H1 (cell line): ENCODE data around the gene STAM2. TPM values are rescaled to one million over a fixed set of nuclear protein-coding genes. Genes with fewer than 3 reads are reported as not detected.

ENCODE experiments used
- CTCF ChIA-PET: fragments of 300-600 bp; sonication (Branson Sonifier 250); formaldehyde crosslinking; loops from one replicate; lab custom pipeline; 2021; ENCODE audit not compliant: partially characterized antibody; lab: Charles Lee
- POLR2A ChIA-PET: fragments of 300-600 bp; sonication (Branson Sonifier 250); formaldehyde crosslinking; loops from one replicate; lab custom pipeline; 2021; ENCODE audit warnings: inconsistent platforms; ENCODE audit not compliant: partially characterized antibody; lab: Charles Lee
- DNase-seq, 2 experiments: peaks; one replicate each; pipeline versions ENCODE4 v3.0.0 to v3.0.0-alpha.2; 2010 to 2022; ENCODE audit warnings: low spot score in 2 of 2, low read depth in 1 of 2, mixed read lengths in 1 of 2
- FAIRE-seq: peaks from 2 replicates; lab custom pipeline; 2011; peaks lifted over from hg19 to GRCh38; lab: Jason Lieb, UNC
- H2AFZ ChIP-seq: 2 replicates; pipeline ENCODE4 v1.8.1; 2012; ENCODE audit warnings: low read length, inconsistent platforms
- H2AK5ac ChIP-seq: 2 replicates; pipeline ENCODE4 v1.6.1; 2013; ENCODE audit warnings: low read depth, low read length
- H2BK120ac ChIP-seq: replicated peaks from 2 replicates; pipeline ENCODE3; 2013; ENCODE audit warnings: low read depth, low read length, inconsistent platforms
- H2BK12ac ChIP-seq: 2 replicates; pipeline ENCODE4 v1.6.1; 2013; ENCODE audit warnings: low read depth, low read length
- H2BK15ac ChIP-seq: 2 replicates; pipeline ENCODE4 v1.6.1; 2013; ENCODE audit warnings: low read length
- H2BK20ac ChIP-seq: 2 replicates; pipeline ENCODE4 v1.6.1; 2013; ENCODE audit warnings: low read length
- H2BK5ac ChIP-seq: 2 replicates; pipeline ENCODE4 v1.6.1; 2013; ENCODE audit warnings: low read depth, low read length
- H3K14ac ChIP-seq: 2 replicates; pipeline ENCODE4 v1.6.1; 2013; ENCODE audit warnings: inconsistent platforms; ENCODE audit not compliant: insufficient read length
- H3K18ac ChIP-seq: 2 replicates; pipeline ENCODE4 v1.6.1; 2013; ENCODE audit warnings: low read length; ENCODE audit errors: extremely low read depth
- H3K23ac ChIP-seq: 2 replicates; pipeline ENCODE4 v1.6.1; 2013; ENCODE audit warnings: inconsistent platforms; ENCODE audit not compliant: insufficient read length
- H3K23me2 ChIP-seq: 2 replicates; pipeline ENCODE4 v1.6.1; 2013; ENCODE audit warnings: low read depth, low read length
- H3K27ac ChIP-seq: 2 replicates; pipeline ENCODE4 v1.6.1; 2011; ENCODE audit warnings: low read depth, low read length, inconsistent platforms
- H3K27me3 ChIP-seq, 4 experiments: replicated peaks in 1 of 4; 1 replicate in 1 of 4; 2 replicates in 3 of 4; pipeline versions ENCODE4 v1.6.1 to v1.8.1; 2011 to 2013; ENCODE audit warnings: low read length in 3 of 4, mild to moderate bottlenecking in 3 of 4, inconsistent platforms in 2 of 4, mixed read lengths in 2 of 4, moderate library complexity in 1 of 4; ENCODE audit not compliant: control insufficient read depth in 3 of 4, insufficient read depth in 3 of 4; ENCODE audit errors: extremely low read depth in 1 of 4
- H3K36me3 ChIP-seq, 4 experiments: 2 replicates each; pipeline versions ENCODE4 v1.6.1 to v1.8.1; 2011 to 2013; ENCODE audit warnings: mild to moderate bottlenecking in 4 of 4, low read length in 3 of 4, moderate library complexity in 2 of 4, control low read depth in 1 of 4, inconsistent platforms in 1 of 4; ENCODE audit not compliant: insufficient read depth in 4 of 4, control insufficient read depth in 2 of 4
- H3K4ac ChIP-seq: replicated peaks from 2 replicates; pipeline ENCODE3; 2013; ENCODE audit warnings: low read length, low read depth, mixed read lengths, inconsistent platforms; ENCODE audit not compliant: insufficient read length
- H3K4me1 ChIP-seq, 4 experiments: replicated peaks in 1 of 4; 1 replicate in 1 of 4; 2 replicates in 3 of 4; pipeline versions ENCODE4 v1.6.1 to v1.8.1; 2011 to 2013; ENCODE audit warnings: low read length in 3 of 4, inconsistent platforms in 2 of 4, mixed read lengths in 1 of 4; ENCODE audit not compliant: insufficient read depth in 4 of 4, control insufficient read depth in 3 of 4
- H3K4me2 ChIP-seq, 2 experiments: 2 replicates each; pipeline versions ENCODE4 v1.6.1 to v1.8.1; 2011 to 2013; ENCODE audit warnings: low read depth in 2 of 2, low read length in 2 of 2, control low read depth in 1 of 2, inconsistent platforms in 1 of 2, mild to moderate bottlenecking in 1 of 2; ENCODE audit not compliant: insufficient read depth in 1 of 2
- H3K4me3 ChIP-seq, 4 experiments: fragments of 200-600, 300-600 bp in 1 of 4; sonication (generic), shearing (Covaris generic), sonication (Bioruptor Twin) in 1 of 4; 2 replicates each; pipeline versions ENCODE4 v1.5.1 to v1.8.1; 2011 to 2016; ENCODE audit warnings: low read length in 4 of 4, low read depth in 3 of 4, control low read depth in 2 of 4, inconsistent platforms in 2 of 4, mild to moderate bottlenecking in 2 of 4, mixed read lengths in 1 of 4, moderate library complexity in 1 of 4; ENCODE audit not compliant: insufficient read depth in 2 of 4; ENCODE audit errors: extremely low read depth in 1 of 4
- H3K56ac ChIP-seq: replicated peaks from 2 replicates; pipeline ENCODE3; 2013; ENCODE audit warnings: low read depth, mild to moderate bottlenecking, mixed read lengths, low read length, inconsistent platforms; ENCODE audit not compliant: insufficient read length
- H3K79me1 ChIP-seq: 2 replicates; pipeline ENCODE4 v1.6.1; 2013; ENCODE audit warnings: low read depth, low read length, control low read depth
- H3K79me2 ChIP-seq, 2 experiments: 2 replicates each; pipeline versions ENCODE4 v1.6.1 to v1.8.1; 2012 to 2013; ENCODE audit warnings: low read length in 2 of 2, mild to moderate bottlenecking in 2 of 2, inconsistent platforms in 1 of 2; ENCODE audit not compliant: insufficient read depth in 2 of 2, control insufficient read depth in 1 of 2
- H3K9ac ChIP-seq, 4 experiments: replicated peaks in 1 of 4; 1 replicate in 1 of 4; 2 replicates in 3 of 4; pipeline versions ENCODE4 v1.6.1 to v1.8.1; 2011 to 2013; ENCODE audit warnings: low read depth in 3 of 4, low read length in 3 of 4, control low read depth in 2 of 4, mild to moderate bottlenecking in 2 of 4, moderate library complexity in 2 of 4, inconsistent platforms in 1 of 4; ENCODE audit errors: extremely low read depth in 1 of 4
- H3K9me3 ChIP-seq, 2 experiments: 2 replicates each; pipeline versions ENCODE4 v1.6.1 to v1.8.1; 2012 to 2013; ENCODE audit warnings: mild to moderate bottlenecking in 2 of 2, moderate library complexity in 2 of 2, control low read depth in 1 of 2, inconsistent platforms in 1 of 2, low read depth in 1 of 2, low read length in 1 of 2, mixed read lengths in 1 of 2; ENCODE audit not compliant: insufficient read depth in 2 of 2
- H4K20me1 ChIP-seq, 2 experiments: replicated peaks in 1 of 2; 2 replicates each; pipeline versions ENCODE3 to v1.8.1; 2011 to 2013; ENCODE audit warnings: inconsistent platforms in 2 of 2, low read length in 2 of 2, mild to moderate bottlenecking in 1 of 2; ENCODE audit not compliant: insufficient read depth in 2 of 2, control insufficient read depth in 1 of 2
- H4K5ac ChIP-seq: 2 replicates; pipeline ENCODE4 v1.6.1; 2013; ENCODE audit warnings: low read length, low read depth, mixed read lengths, inconsistent platforms; ENCODE audit not compliant: insufficient read length
- H4K8ac ChIP-seq: 2 replicates; pipeline ENCODE4 v1.8.0; 2013; ENCODE audit warnings: mild to moderate bottlenecking, moderate library complexity, low read length, inconsistent platforms; ENCODE audit not compliant: insufficient read depth; ENCODE audit errors: extremely low read depth
- H4K91ac ChIP-seq: replicated peaks from 2 replicates; pipeline ENCODE3; 2013; ENCODE audit warnings: low read length, mixed read lengths, inconsistent platforms; ENCODE audit not compliant: insufficient read length
- HDAC6 ChIP-seq: IDR thresholded peaks from one replicate; pipeline ENCODE4 v1.7.1; 2012; ENCODE audit warnings: low read depth, mild to moderate bottlenecking, inconsistent platforms, low read length, moderate library complexity
- MAFK ChIP-seq: IDR thresholded peaks from 2 replicates; pipeline ENCODE4 v1.6.1; 2012; ENCODE audit warnings: low read depth, mild to moderate bottlenecking, improper control_type of control experiment, low read length
- NRF1 ChIP-seq: IDR thresholded peaks from 2 replicates; pipeline ENCODE4 v1.6.1; 2011; ENCODE audit warnings: mild to moderate bottlenecking, low read depth, low read length, improper control_type of control experiment
- POU5F1 ChIP-seq: IDR thresholded peaks from 2 replicates; pipeline ENCODE4 v1.6.1; 2011; ENCODE audit warnings: low read depth, mild to moderate bottlenecking, low read length, moderate library complexity
- RNF2 ChIP-seq: fragments of 200-900, 300-1000 bp; sonication (generic); IDR thresholded peaks from 2 replicates; pipeline ENCODE4 v1.7.1; 2016; ENCODE audit warnings: borderline replicate concordance, low read depth, mild to moderate bottlenecking, antibody characterized with exemption, low read length; ENCODE audit not compliant: poor library complexity, severe bottlenecking; ENCODE audit errors: missing control alignments
- SIN3A ChIP-seq, 2 experiments: IDR thresholded peaks in 1 of 2; conservative IDR thresholded peaks in 1 of 2; 2 replicates each; pipeline ENCODE4 v1.6.1; 2011 to 2012; ENCODE audit warnings: low read length in 2 of 2, improper control_type of control experiment in 1 of 2, low read depth in 1 of 2, mild to moderate bottlenecking in 1 of 2
- SUZ12 ChIP-seq: fragments of 200-600 bp; sonication (generic); IDR thresholded peaks from 2 replicates; pipeline ENCODE4 v1.6.1; 2012; ENCODE audit warnings: mild to moderate bottlenecking, inconsistent platforms, low read length, moderate library complexity, mixed read lengths
- YY1 ChIP-seq: IDR thresholded peaks from 2 replicates; pipeline ENCODE4 v1.6.1; 2011; ENCODE audit warnings: low read depth, mild to moderate bottlenecking, low read length
- WGBS, 2 experiments: shearing (Covaris generic) in 1 of 2; methylation state at CpG; one replicate each; pipeline versions ENCODE4 v1.1.6 to v1.1.7; 2013 to 2015; ENCODE audit warnings: low lambda C conversion rate in 2 of 2, mixed read lengths in 2 of 2, inconsistent platforms in 1 of 2, low coverage in 1 of 2, missing lambda C conversion rate in 1 of 2; ENCODE audit not compliant: insufficient replicate concordance in 2 of 2, insufficient coverage in 1 of 2, insufficient read length in 1 of 2; ENCODE audit errors: extremely low coverage in 1 of 2, missing lambda C conversion rate in 1 of 2; 5-methylcytosine and 5-hydroxymethylcytosine counted together
- polyA plus RNA-seq, 7 experiments: library from polyadenylated mRNA; depleted of rRNA in 3 of 7; stranded (reverse) in 5 of 7; unstranded in 2 of 7; fragments of >200 nt in 5 of 7; fragments of 200-250 nt in 2 of 7; gene quantifications; 1 replicate in 5 of 7; 2 replicates in 1 of 7; 4 replicates in 1 of 7; pipeline versions ENCODE4 v1.2.1 to v1.2.3, GENCODE V29; 2011 to 2013; ENCODE audit warnings: missing spikeins in 2 of 7, mixed read lengths in 2 of 7
- total RNA-seq: library from RNA; stranded (reverse); fragmentation: NEBNext Ultra II Directional; extraction: Animal tissue kit (Norgen Biotek cat#: 25700); gene quantifications from 2 replicates; pipeline ENCODE4 v1.2.1, GENCODE V29; 2021
- TF ChIP-seq, protein P1 (sequence below): IDR thresholded peaks from 2 replicates; pipeline ENCODE4 v1.6.1; 2012; ENCODE audit warnings: inconsistent platforms

The STAM2 gene
- total and polyA plus RNA-seq, 2 of the 8 experiments (the other 6 are each of a cell fraction or from before 2014, with no cell fraction given), result 5.4 to 9.4 TPM

DNA sequence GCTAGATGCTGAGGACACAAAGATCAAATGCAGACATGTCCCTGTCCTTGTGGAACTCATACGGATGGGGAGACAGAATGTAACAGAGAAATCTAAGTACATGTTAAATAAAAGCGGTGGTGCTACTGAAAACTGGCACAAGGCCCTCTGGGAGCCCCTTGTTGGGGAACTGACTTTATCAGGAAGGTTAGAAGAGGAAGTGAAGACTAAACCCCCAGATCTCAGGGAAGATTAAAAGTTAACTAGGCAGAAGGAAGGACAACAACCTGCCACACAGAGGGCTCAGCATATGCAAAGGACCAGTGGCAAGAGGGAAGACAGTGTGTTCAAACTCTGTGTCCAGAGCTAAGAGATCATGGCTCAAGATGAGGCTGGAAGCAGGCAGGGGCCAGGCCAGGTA, 81.5 kb downstream of the STAM2 start:
- no peak overlapping the region for H3K23ac ChIP-seq
- no peaks in the 10 kb centered on the region for H3K79me1 ChIP-seq
- H3K27me3 ChIP-seq, result peaks cover 13 to 28% (median 21%) of the 10 kb centered on the region in 4 experiments
- no peak overlapping the region for H4K91ac ChIP-seq
- no peaks in the 10 kb centered on the region for H3K79me2 ChIP-seq
- ChIA-PET CTCF (no interaction called here), POLR2A (no interaction called here)
- H2BK15ac ChIP-seq, result no peak overlapping the region
- peaks cover 11% of the 10 kb centered on the region; the same call in 1 of the 2 replicates for H3K23me2 ChIP-seq
- no peak overlapping the region for H3K9ac ChIP-seq
- whole genome bisulfite sequencing, 2 experiments, result 90% methylated on average over 2 of the region's 2 CpGs; no CpG with 5 or more reads in 1 of the 2 experiments
- DNase-seq (no peak), FAIRE-seq (no peak)
- no peaks in the 10 kb centered on the region for H3K36me3 ChIP-seq
- H3K4me3 ChIP-seq, result no peak overlapping the region
- no peak overlapping the region for H2AK5ac ChIP-seq
- H3K14ac ChIP-seq, result no peak overlapping the region
- no peak overlapping the region for H2AFZ ChIP-seq
- H3K4me2 ChIP-seq, result no peak overlapping the region
- H2BK5ac ChIP-seq, result no peak overlapping the region
- H2BK12ac ChIP-seq, result no peak overlapping the region
- no peak overlapping the region for H4K5ac ChIP-seq
- H3K4me1 ChIP-seq, result peaks cover 0 to 4% (median 1%) of the 10 kb centered on the region in 4 experiments; a peak in 2 of 7 replicates
- H3K27ac ChIP-seq, result no peak overlapping the region
- H3K56ac ChIP-seq, result no peak overlapping the region
- no peak overlapping the region for H2BK20ac ChIP-seq
- no peak overlapping the region for H4K8ac ChIP-seq
- no peaks in the 10 kb centered on the region for H3K9me3 ChIP-seq
- no peak overlapping the region for H3K18ac ChIP-seq
- no peaks in the 10 kb centered on the region for H4K20me1 ChIP-seq
- no peak overlapping the region for H3K4ac ChIP-seq
- no peak overlapping the region for H2BK120ac ChIP-seq
- TF ChIP-seq MAFK, result no peak
- TF ChIP-seq POU5F1, result no peak
- TF ChIP-seq SIN3A (conservative IDR thresholded peaks at IDR 0.05 in 1 of 2, IDR thresholded peaks at IDR 0.05 in 1 of 2; ENCODE audit: low read depth in 1 of 2, low read length in 2 of 2), result no peak
- TF ChIP-seq, protein P1, sequence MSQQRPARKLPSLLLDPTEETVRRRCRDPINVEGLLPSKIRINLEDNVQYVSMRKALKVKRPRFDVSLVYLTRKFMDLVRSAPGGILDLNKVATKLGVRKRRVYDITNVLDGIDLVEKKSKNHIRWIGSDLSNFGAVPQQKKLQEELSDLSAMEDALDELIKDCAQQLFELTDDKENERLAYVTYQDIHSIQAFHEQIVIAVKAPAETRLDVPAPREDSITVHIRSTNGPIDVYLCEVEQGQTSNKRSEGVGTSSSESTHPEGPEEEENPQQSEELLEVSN, result no peak
- no peak for TF ChIP-seq HDAC6
- no peak for TF ChIP-seq NRF1
- TF ChIP-seq SUZ12, result no peak
- TF ChIP-seq RNF2, result no peak
- no peak for TF ChIP-seq YY1
- TF ChIP-seq, all 59 proteins: peak for 0
